Astrocyte of the cerebellum (primary cell): ENCODE data around the gene ATP6V0D1.

Source experiments
- DNase-seq: peaks from one replicate; pipeline ENCODE4 v3.0.0-alpha.2; 2011; ENCODE audit warnings: low read depth
- H3K4me3 ChIP-seq: 2 replicates; pipeline ENCODE4 v1.5.1; 2011; ENCODE audit warnings: mild to moderate bottlenecking, low read depth, low read length, moderate library complexity
- CTCF ChIP-seq: IDR thresholded peaks from 2 replicates; pipeline ENCODE4 v1.5.1; 2012; ENCODE audit warnings: low read length, low read depth, moderate library complexity, mild to moderate bottlenecking; ENCODE audit errors: missing control alignments
- in situ Hi-C: cut with HindIII; loops from 2 replicates; pipeline ENCODE4 v1.10.0; 2017; ENCODE audit warnings: low sequenced_read_pairs

Gene ATP6V0D1

GRCh38 chr16:67483731-67484525, 3.0 kb upstream of the ATP6V0D1 start:
- no peak overlapping the region for H3K4me3 ChIP-seq
- TF ChIP-seq CTCF, result no peak

GRCh38 chr16:67483150-67483549, 2.2 kb upstream of the ATP6V0D1 start, which contains the start of gene AGRP:
TSS of gene AGRP (minus strand) at chr16:67483547. CDS start at chr16:67483398, 149 bp downstream.
- no peak for DNase-seq
- TF ChIP-seq CTCF, result no peak
- in situ Hi-C loops, result no loop called here
- H3K4me3 ChIP-seq, result no peak within 1 kb of the TSS

More at GRCh38 chr16:67483731-67484525, 3.0 kb upstream of the ATP6V0D1 start:
- DNase-seq, result no peak
- in situ Hi-C loops, result no loop called here

GRCh38 chr16:67482233-67482924, 1.4 kb upstream of the ATP6V0D1 start:
- DNase-seq, result no peak
- H3K4me3 ChIP-seq, result peak overlapping the region; percentile 74
- in situ Hi-C loops, result no loop called here
- no peak for TF ChIP-seq CTCF

GRCh38 chr16:67481561-67482232, 740 bp upstream of the ATP6V0D1 start:
- DNase-seq, result no peak
- no peak for TF ChIP-seq CTCF
- H3K4me3 ChIP-seq, result peak overlapping the region; percentile 74
- in situ Hi-C loops, result no loop called here

- no peak overlapping the region for H3K4me3 ChIP-seq
- TF ChIP-seq CTCF, result no peak
- in situ Hi-C loops, result no loop called here
- no peak for DNase-seq
Measured at GRCh38 chr16:67477960-67478554, 2.9 kb downstream of the ATP6V0D1 start.
